Stomach smooth muscle (tissue), 2 donors: ENCODE results near the gene ZNF486.
A peak's percentile ranks its signal among the peaks of the same experiment; 100 is the strongest.
"Not testable (repeated sequence)": the region's sequence is repeated elsewhere in the genome, so short reads cannot be mapped to it uniquely, and the experiment has no call there.

Experiments
- H3K27ac ChIP-seq: one replicate; pipeline ENCODE4 v1.7.0; 2013; ENCODE audit warnings: mild to moderate bottlenecking, low read length, inconsistent platforms
- H3K27me3 ChIP-seq, 2 donors: one replicate each; pipeline ENCODE4 v1.7.0; 2013; ENCODE audit warnings: low read length in 2 of 2; ENCODE audit not compliant: insufficient read depth in 2 of 2, control insufficient read depth in 1 of 2
- H3K36me3 ChIP-seq, 2 donors: one replicate each; pipeline ENCODE4 v1.7.0; 2013; ENCODE audit warnings: low read length in 2 of 2; ENCODE audit not compliant: control insufficient read depth in 2 of 2, insufficient read depth in 2 of 2
- H3K4me1 ChIP-seq: one replicate; pipeline ENCODE4 v1.7.0; 2013; ENCODE audit warnings: low read length; ENCODE audit not compliant: control insufficient read depth, insufficient read depth
- H3K4me3 ChIP-seq, 2 donors: one replicate each; pipeline ENCODE4 v1.7.0; 2013; ENCODE audit warnings: low read length in 2 of 2
- H3K9ac ChIP-seq, 2 donors: one replicate each; pipeline ENCODE4 v1.7.0; 2013; ENCODE audit warnings: low read length in 2 of 2, mild to moderate bottlenecking in 1 of 2
- H3K9me3 ChIP-seq, 2 donors: one replicate each; pipeline ENCODE4 v1.7.0; 2013; ENCODE audit warnings: low read length in 2 of 2; ENCODE audit not compliant: control insufficient read depth in 2 of 2
- donor health status: healthy.
- donor health status: Pancreatic carcinoma.

Gene ZNF486

DNA sequence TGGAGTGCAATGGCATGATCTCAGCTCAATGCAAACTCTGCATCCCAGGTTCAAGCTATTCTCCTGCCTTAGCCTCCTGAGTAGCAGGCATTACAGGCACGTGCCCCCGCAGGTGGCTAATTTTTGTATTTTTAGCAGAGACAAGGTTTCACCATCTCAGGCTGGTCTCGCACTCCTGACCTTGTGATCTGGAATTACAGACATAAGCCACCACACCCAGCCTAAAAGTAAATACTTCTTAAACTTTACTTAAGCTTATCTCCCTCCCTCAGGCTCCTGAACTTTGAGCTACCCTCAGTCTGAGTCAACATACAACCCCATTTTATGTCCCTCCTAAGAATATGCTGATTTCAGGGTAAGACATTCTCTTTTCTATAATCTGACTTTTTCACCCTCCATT is 66.1 kb downstream of the ZNF486 start:
- no peak overlapping the region for H3K4me3 ChIP-seq
- no peaks in the 10 kb centered on the region for H3K9me3 ChIP-seq
- no peaks in the 10 kb centered on the region for H3K36me3 ChIP-seq
- peaks cover 2% of the 10 kb centered on the region for H3K4me1 ChIP-seq
- no peak overlapping the region for H3K27ac ChIP-seq
- no peaks in the 10 kb centered on the region for H3K27me3 ChIP-seq
- H3K9ac ChIP-seq, result no peak overlapping the region

- Histone ChIP-seq H3K4me1 (peaks cover 2% of the 10 kb centered on the region), H3K9me3 (no peaks in the 10 kb centered on the region), H3K27ac (no peak overlapping the region), H3K27me3 (no peaks in the 10 kb centered on the region), H3K4me3 (no peak overlapping the region), H3K36me3 (no peaks in the 10 kb centered on the region), H3K9ac (no peak overlapping the region)
Observed at GRCh38 chr19:20235156-20235555, 68.1 kb downstream of the ZNF486 start.

DNA sequence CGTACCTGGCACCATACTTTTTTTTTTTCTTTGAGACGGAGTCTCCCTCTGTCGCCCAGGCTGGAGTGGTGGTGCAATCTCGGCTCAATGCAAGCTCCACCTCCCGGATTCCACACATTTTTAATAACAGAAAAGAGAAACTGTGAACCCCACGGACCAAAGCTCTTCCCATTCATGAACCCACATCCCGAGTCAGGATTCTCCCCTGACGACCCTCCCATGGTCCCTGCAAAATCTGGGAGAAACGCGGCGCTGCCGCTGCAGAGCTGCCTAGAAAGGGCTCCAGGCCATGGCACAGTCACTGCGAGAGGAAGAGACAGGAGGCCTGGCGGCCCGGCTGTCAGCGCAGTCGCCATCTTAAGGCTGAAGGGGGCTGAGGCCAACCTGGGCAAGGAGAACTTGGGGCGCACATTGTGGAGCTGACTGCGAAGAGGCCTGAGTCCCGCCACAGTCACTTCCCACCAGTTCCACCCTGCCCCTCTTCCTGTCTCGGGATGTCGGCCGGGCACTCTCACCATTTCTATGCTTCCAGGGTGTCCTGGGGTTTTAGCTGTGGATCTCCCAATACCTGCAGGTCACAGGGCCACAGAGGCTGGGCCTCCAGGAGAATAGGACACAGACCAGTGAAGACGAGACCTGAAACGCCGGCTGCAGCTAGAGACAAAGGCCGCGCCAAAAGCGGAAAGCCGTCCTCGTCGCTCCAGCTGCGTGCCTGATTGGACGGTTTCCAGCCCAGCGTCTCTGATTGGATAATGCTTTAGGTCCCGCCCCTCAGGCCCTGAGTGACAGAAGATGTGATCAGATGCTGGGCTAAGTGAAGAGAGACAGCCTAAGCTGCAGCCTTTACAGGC is 71.0 kb downstream of the ZNF486 start:
- H3K4me3 ChIP-seq, result peak overlapping the region; percentile 86 to 93
- H3K27ac ChIP-seq, result no peak overlapping the region
- peaks cover 2% of the 10 kb centered on the region for H3K4me1 ChIP-seq
- H3K9ac ChIP-seq, result peak overlapping the region; percentile 71
- H3K36me3 ChIP-seq, result no peaks in the 10 kb centered on the region
- H3K9me3 ChIP-seq, result no peaks in the 10 kb centered on the region
- H3K27me3 ChIP-seq, result no peaks in the 10 kb centered on the region

- Histone ChIP-seq H3K9ac (no peak overlapping the region), H3K4me1 (no peaks in the 10 kb centered on the region), H3K27ac (no peak overlapping the region), H3K4me3 (no peak overlapping the region), H3K27me3 (no peaks in the 10 kb centered on the region), H3K9me3 (no peaks in the 10 kb centered on the region), H3K36me3 (no peaks in the 10 kb centered on the region)
Observed at GRCh38 chr19:20243629-20244028, 76.6 kb downstream of the ZNF486 start.

DNA sequence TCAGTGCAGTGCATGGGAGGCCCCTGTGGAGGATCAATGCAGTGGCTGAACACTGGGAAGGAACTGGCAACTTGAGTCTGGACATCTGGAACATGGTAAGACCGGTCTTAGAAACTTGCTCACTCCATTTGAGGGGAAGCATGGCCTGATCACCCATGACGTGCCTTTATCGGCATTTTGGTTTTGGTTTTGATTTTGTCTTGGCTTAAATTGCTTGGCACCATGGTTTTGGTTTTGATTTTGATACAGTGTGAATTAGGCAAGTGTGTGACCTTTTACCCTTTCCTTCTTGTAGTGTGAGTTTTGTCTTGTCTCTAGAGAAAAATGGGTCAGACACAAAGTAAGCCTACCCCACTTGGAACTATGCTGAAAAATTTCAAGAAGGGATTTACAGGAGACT is 77.3 kb downstream of the ZNF486 start:
- no peak overlapping the region for H3K9ac ChIP-seq
- no peaks in the 10 kb centered on the region for H3K27me3 ChIP-seq
- no peaks in the 10 kb centered on the region for H3K9me3 ChIP-seq
- no peaks in the 10 kb centered on the region for H3K4me1 ChIP-seq
- H3K27ac ChIP-seq, result no peak overlapping the region
- no peaks in the 10 kb centered on the region for H3K36me3 ChIP-seq
- no peak overlapping the region for H3K4me3 ChIP-seq

GRCh38 chr19:20245309-20245708 is 78.3 kb downstream of the ZNF486 start:
- H3K9me3 ChIP-seq, result no peaks in the 10 kb centered on the region
- H3K27ac ChIP-seq, result no peak overlapping the region
- H3K4me3 ChIP-seq, result no peak overlapping the region
- H3K27me3 ChIP-seq, result no peaks in the 10 kb centered on the region
- no peaks in the 10 kb centered on the region for H3K4me1 ChIP-seq
- no peak overlapping the region for H3K9ac ChIP-seq
- no peaks in the 10 kb centered on the region for H3K36me3 ChIP-seq

DNA sequence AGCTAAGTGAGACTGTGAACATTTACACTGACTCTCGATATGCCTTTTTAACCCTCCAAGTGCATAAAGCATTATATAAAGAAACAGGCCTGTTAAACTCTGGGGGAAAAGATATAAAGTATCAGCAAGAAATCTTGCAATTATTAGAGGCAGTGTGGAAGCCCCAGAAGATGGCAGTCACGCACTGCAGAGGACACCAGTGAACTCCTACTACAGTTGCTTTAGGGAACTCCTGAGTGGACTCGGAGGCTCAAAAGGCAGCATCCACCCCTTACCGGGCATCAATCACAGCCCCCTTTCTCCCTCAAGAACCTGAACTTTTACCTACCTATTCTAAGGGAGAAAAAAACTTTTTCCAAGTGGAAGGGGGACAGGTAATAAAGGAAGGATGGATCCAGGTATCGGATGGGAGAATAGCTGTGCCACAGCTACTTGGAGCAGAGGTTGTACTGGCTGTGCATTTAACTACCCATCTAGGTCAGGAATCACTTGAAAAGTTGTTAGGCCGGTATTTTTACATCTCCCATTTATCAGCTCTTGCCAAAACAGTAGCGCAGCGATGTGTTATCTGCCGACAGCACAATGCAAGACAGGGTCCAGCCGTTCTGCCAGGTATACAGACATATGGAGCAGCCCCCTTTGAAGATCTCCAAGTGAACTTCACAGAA is 80.1 kb downstream of the ZNF486 start:
- Histone ChIP-seq H3K36me3 (no peaks in the 10 kb centered on the region), H3K9ac (no peak overlapping the region), H3K4me1 (no peaks in the 10 kb centered on the region), H3K27me3 (no peaks in the 10 kb centered on the region), H3K27ac (no peak overlapping the region), H3K9me3 (no peaks in the 10 kb centered on the region), H3K4me3 (no peak overlapping the region)

- H3K9me3 ChIP-seq, H3K9ac ChIP-seq, H3K27ac ChIP-seq, H3K27me3 ChIP-seq, H3K36me3 ChIP-seq, H3K4me3 ChIP-seq, H3K4me1 ChIP-seq: not testable (repeated sequence)
Observed at GRCh38 chr19:20248258-20248657, 81.2 kb downstream of the ZNF486 start.
